PFSK-1 (cell line): ENCODE measurements around the gene GOT1.

ENCODE experiments used
- POLR2AphosphoS5 ChIP-seq: IDR thresholded peaks from 2 replicates; pipeline ENCODE4 v1.6.1; 2012; ENCODE audit warnings: low read depth, mild to moderate bottlenecking, control low read depth, low read length, moderate library complexity
- SIN3A ChIP-seq: IDR thresholded peaks from 2 replicates; pipeline ENCODE4 v1.6.1; 2012; ENCODE audit warnings: mild to moderate bottlenecking, low read length, moderate library complexity, borderline replicate concordance; ENCODE audit not compliant: insufficient read depth

- TF ChIP-seq POLR2AphosphoS5, result no peak
- no peak for TF ChIP-seq SIN3A
Measured at GRCh38 chr10:99369126-99369525, 61.3 kb downstream of the GOT1 start.
